Uterus (tissue), 4 donors: Measurements from ENCODE around the gene COA1. TPM values are rescaled to one million over a fixed set of nuclear protein-coding genes. Genes with fewer than 3 reads are reported as not detected.

Experiments used
- DNase-seq, 2 donors: peaks; one replicate each; pipeline ENCODE4 v3.0.0-alpha.2; 2019 to 2020
- H3K27ac ChIP-seq, 2 donors: fragments of 200-600 bp; sonication (generic); 1 replicate in 1 of 2; 2 replicates in 1 of 2; pipeline ENCODE4 v1.5.1; 2016 to 2018
- H3K27me3 ChIP-seq, 2 donors: fragments of 200-600 bp; sonication (generic); one replicate each; pipeline ENCODE4 v1.5.1; 2018 to 2019; ENCODE audit warnings: control low read depth in 1 of 2
- H3K36me3 ChIP-seq, 2 donors: fragments of 200-600 bp; sonication (generic); one replicate each; pipeline ENCODE4 v1.5.1; 2019; ENCODE audit warnings: control low read depth in 1 of 2
- H3K4me1 ChIP-seq, 2 donors: fragments of 200-600 bp; sonication (generic); one replicate each; pipeline ENCODE4 v1.5.1; 2018 to 2019; ENCODE audit warnings: control low read depth in 1 of 2
- H3K4me3 ChIP-seq, 2 donors: fragments of 200-600 bp; sonication (generic); 1 replicate in 1 of 2; 2 replicates in 1 of 2; pipeline ENCODE4 v1.5.1; 2018 to 2019; ENCODE audit warnings: mild to moderate bottlenecking in 1 of 2
- H3K9me3 ChIP-seq, 2 donors: fragments of 200-600 bp; sonication (generic); one replicate each; pipeline ENCODE4 v1.5.1; 2019; ENCODE audit warnings: control low read depth in 1 of 2
- CTCF ChIP-seq, 4 experiments: fragments of 200-600 bp in 2 of 4; fragments of 450-650 bp in 2 of 4; sonication (generic) in 2 of 4; IDR thresholded peaks; one replicate each; pipeline ENCODE4 v1.5.1; 2016 to 2019; ENCODE audit warnings: antibody characterized with exemption in 4 of 4, mild to moderate bottlenecking in 2 of 4, moderate library complexity in 1 of 4
- POLR2A ChIP-seq, 2 donors: fragments of 450-650 bp; IDR thresholded peaks; one replicate each; pipeline ENCODE4 v1.6.1; 2016; ENCODE audit warnings: antibody characterized with exemption in 2 of 2, mild to moderate bottlenecking in 1 of 2, moderate library complexity in 1 of 2
- intact Hi-C: fragments of 100-400 bp; cut with DNase I; formaldehyde crosslinking; loops from one replicate; pipeline ENCODE4 v1.15.1; 2023; ENCODE audit warnings: low total_unique reads
- total RNA-seq, 4 donors: library from RNA; depleted of rRNA in 3 of 4; stranded (reverse); fragments of >200 nt in 3 of 4; gene quantifications; one replicate each; pipeline versions ENCODE4 v1.1.0 to v1.2.4, GENCODE V29; 2014 to 2023
- donor health status: DM: yes; HTN: yes; CAD: no.

The COA1 gene
- total RNA-seq, 4 donors from 2014 or later: 30.0 to 83.6 (median 76.6) TPM

GRCh38 chr7:43753843-43754242 is 24.5 kb upstream of the COA1 start:
- TF ChIP-seq POLR2A (IDR thresholded peaks at IDR 0.05) (no peak), CTCF (IDR thresholded peaks at IDR 0.05) (no peak)
- intact Hi-C loops: no loop called here
- Histone ChIP-seq H3K27ac (no peak overlapping the region), H3K9me3 (no peaks in the 10 kb centered on the region), H3K27me3 (no peaks in the 10 kb centered on the region), H3K36me3 (no peaks in the 10 kb centered on the region), H3K4me3 (no peak overlapping the region), H3K4me1 (no peaks in the 10 kb centered on the region)
- no peak for DNase-seq

GRCh38 chr7:43753271-43753810 is 24.0 kb upstream of the COA1 start:
- intact Hi-C loops: no loop called here
- H3K27ac ChIP-seq: no peak overlapping the region
- TF ChIP-seq POLR2A (IDR thresholded peaks at IDR 0.05): no peak
- no peak for TF ChIP-seq CTCF (IDR thresholded peaks at IDR 0.05)
- DNase-seq: no peak
- H3K27me3 ChIP-seq: no peaks in the 10 kb centered on the region
- H3K36me3 ChIP-seq: no peaks in the 10 kb centered on the region
- no peaks in the 10 kb centered on the region for H3K4me1 ChIP-seq
- no peaks in the 10 kb centered on the region for H3K9me3 ChIP-seq
- no peak overlapping the region for H3K4me3 ChIP-seq

DNA sequence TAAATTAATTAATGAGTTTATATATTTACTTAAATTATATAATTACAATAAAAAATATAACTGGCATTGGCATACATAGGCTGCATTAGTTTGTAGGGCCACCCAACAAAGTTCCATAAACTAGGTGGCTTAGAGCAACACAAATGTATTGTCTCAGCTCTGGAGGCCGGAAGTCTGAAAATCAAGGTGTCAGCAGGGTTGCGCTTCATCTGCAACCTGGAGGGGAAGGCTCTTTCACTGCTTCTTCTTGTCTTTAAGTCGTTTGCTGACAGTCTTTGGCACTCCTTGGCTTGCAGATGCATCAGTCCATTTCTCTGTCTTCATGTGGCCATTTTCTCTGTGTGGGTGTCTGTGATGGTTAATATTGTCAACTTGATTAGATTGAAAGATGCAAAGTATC is 23.1 kb upstream of the COA1 start:
- no peaks in the 10 kb centered on the region for H3K4me1 ChIP-seq
- no peak overlapping the region for H3K4me3 ChIP-seq
- H3K27ac ChIP-seq: no peak overlapping the region
- no peaks in the 10 kb centered on the region for H3K27me3 ChIP-seq
- DNase-seq: no peak
- intact Hi-C loops: no loop called here
- H3K9me3 ChIP-seq: no peaks in the 10 kb centered on the region
- H3K36me3 ChIP-seq: no peaks in the 10 kb centered on the region
- no peak for TF ChIP-seq POLR2A (IDR thresholded peaks at IDR 0.05)
- no peak for TF ChIP-seq CTCF (IDR thresholded peaks at IDR 0.05)

GRCh38 chr7:43750016-43750887 is 20.9 kb upstream of the COA1 start:
- Histone ChIP-seq H3K27me3 (no peaks in the 10 kb centered on the region), H3K36me3 (no peaks in the 10 kb centered on the region), H3K27ac (no peak overlapping the region), H3K4me3 (no peak overlapping the region), H3K4me1 (no peaks in the 10 kb centered on the region), H3K9me3 (no peaks in the 10 kb centered on the region)
- no peak for DNase-seq
- no peak for TF ChIP-seq CTCF (IDR thresholded peaks at IDR 0.05)
- no peak for TF ChIP-seq POLR2A (IDR thresholded peaks at IDR 0.05)
- intact Hi-C loops: no loop called here

DNA sequence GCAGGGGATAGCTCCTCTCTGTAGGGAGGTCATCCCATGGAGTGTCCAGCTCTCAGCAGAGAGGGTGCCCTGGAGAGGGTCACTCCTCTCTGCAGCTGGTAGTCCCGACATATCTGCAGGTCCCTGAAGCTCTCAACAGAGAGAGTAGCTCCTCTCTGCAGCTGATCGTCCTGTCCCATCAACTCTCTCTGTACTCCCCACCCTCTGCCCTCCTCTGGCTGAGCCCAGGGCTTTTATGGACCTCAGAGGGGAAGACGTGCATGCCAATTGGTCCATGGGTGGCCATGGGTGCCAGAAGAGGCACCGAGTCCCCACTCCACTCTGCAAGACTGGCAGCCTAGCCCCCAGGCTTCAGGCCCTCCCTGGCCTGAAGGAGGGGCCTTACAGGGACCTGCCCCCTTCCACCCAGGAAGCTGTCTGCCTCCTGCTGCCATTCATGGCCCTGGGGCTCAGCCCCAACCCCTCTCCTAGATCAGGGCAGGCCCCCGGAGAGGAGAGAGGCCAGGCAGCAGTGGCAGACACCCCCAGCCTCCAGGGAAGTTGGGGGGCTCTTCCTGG is 20.1 kb upstream of the COA1 start:
- H3K27me3 ChIP-seq: no peaks in the 10 kb centered on the region

More for the DNA sequence above, 20.1 kb upstream of the COA1 start:
- no peaks in the 10 kb centered on the region for H3K4me1 ChIP-seq
- H3K36me3 ChIP-seq: no peaks in the 10 kb centered on the region
- no peak overlapping the region for H3K27ac ChIP-seq
- H3K4me3 ChIP-seq: no peak overlapping the region
- DNase-seq: no peak
- TF ChIP-seq POLR2A (IDR thresholded peaks at IDR 0.05): no peak
- no peak for TF ChIP-seq CTCF (IDR thresholded peaks at IDR 0.05)
- intact Hi-C loops: no loop called here
- no peaks in the 10 kb centered on the region for H3K9me3 ChIP-seq
